Left lung (tissue), 14 donors: Measurements from ENCODE around the gene CABP4. TPM values are rescaled to one million over a fixed set of nuclear protein-coding genes. Genes with fewer than 3 reads are reported as not detected.

Experiments
- ATAC-seq: fragments of 200-7000 bp; cut with Tn5 transposase; one replicate; pipeline ENCODE4 v1.9.1; 2020; ENCODE audit warnings: moderate library complexity
- DNase-seq, 4 donors: peaks; one replicate each; pipeline ENCODE4 v3.0.0-alpha.2; 2013 to 2020
- H3K27ac ChIP-seq, 2 donors: fragments of 200-600 bp; sonication (generic) in 1 of 2; one replicate each; pipeline versions ENCODE4 v1.5.0 to v1.8.0; 2020 to 2021
- H3K27me3 ChIP-seq, 2 donors: fragments of 200-600 bp; sonication (generic) in 1 of 2; one replicate each; pipeline versions ENCODE4 v1.5.0 to v1.8.0; 2020 to 2021
- H3K36me3 ChIP-seq, 2 donors: fragments of 200-600 bp; sonication (generic) in 1 of 2; one replicate each; pipeline versions ENCODE4 v1.5.0 to v1.8.0; 2020 to 2021
- H3K4me1 ChIP-seq, 2 donors: fragments of 200-600 bp; one replicate each; pipeline ENCODE4 v1.8.0; 2021
- H3K4me3 ChIP-seq, 2 donors: fragments of 200-600 bp; sonication (generic) in 1 of 2; one replicate each; pipeline versions ENCODE4 v1.5.0 to v1.8.0; 2020 to 2021; ENCODE audit warnings: mild to moderate bottlenecking in 1 of 2
- H3K9me3 ChIP-seq, 2 donors: fragments of 200-600 bp; sonication (generic) in 1 of 2; one replicate each; pipeline versions ENCODE4 v1.5.0 to v1.8.0; 2020 to 2021
- CTCF ChIP-seq, 2 donors: fragments of 200-600 bp; sonication (generic) in 1 of 2; IDR thresholded peaks; one replicate each; pipeline versions ENCODE4 v1.5.0 to v1.8.0; 2021; ENCODE audit warnings: antibody characterized with exemption in 2 of 2
- intact Hi-C, 2 donors: fragments of 100-400 bp; cut with DNase I; formaldehyde crosslinking; loops; one replicate each; pipeline versions ENCODE4 v1.11.2 to v1.14.2; 2022
- long read RNA-seq, 12 donors: library from polyadenylated mRNA in 2 of 12; unstranded in 2 of 12; transcript quantifications; one replicate each; pipeline ENCODE4 v2.0.0 and lab custom pipeline, GENCODE V29; 2019 to 2026
- polyA plus RNA-seq, 6 donors: library from polyadenylated mRNA; unstranded; fragments of 120-200 nt; gene quantifications; one replicate each; pipeline ENCODE4 v1.2.1, GENCODE V29; 2013; ENCODE audit not compliant: insufficient read length in 6 of 6
- total RNA-seq, 2 donors: library from RNA; stranded (reverse); fragmentation: NEBNext Ultra II Directional; extraction: Animal tissue kit (Norgen Biotek cat#: 25700); gene quantifications; one replicate each; pipeline ENCODE4 v1.2.1, GENCODE V29; 2021
- donor health status: DM: no; HTN: yes; CAD: no.
- donor health status: DM: no; HTN: no; CAD: no.

Gene CABP4
- total RNA-seq (1 to 10 TPM; 2.0 to 2.7 TPM), polyA plus RNA-seq (1 to 10 TPM; 1.4 to 2.8 (median 2.2) TPM)
- long read RNA-seq, donor 1, result 0 reads
- long read RNA-seq, donor 2, result 0 reads
- long read RNA-seq, donor 3, result 0 reads
- long read RNA-seq, donor 4, partial matches to known transcripts, result 0 of 2 reads
- long read RNA-seq, donor 4, other reads (novel, unspliced or antisense), result 2 of 2 reads
- long read RNA-seq, donor 5, result 0 reads
- long read RNA-seq, donor 6, result 0 reads
- long read RNA-seq, donor 7, result 0 reads
- long read RNA-seq, donor 8, result 0 reads
- long read RNA-seq, donor 9, result 0 reads
- long read RNA-seq, donor 10, partial matches to known transcripts, result 0 of 2 reads
- long read RNA-seq, donor 10, other reads (novel, unspliced or antisense), result 2 of 2 reads
- long read RNA-seq, donor 11, result 0 reads
- long read RNA-seq, donor 12, result 0 reads

- Histone ChIP-seq H3K4me1 (peaks cover 0 to 5% of the 10 kb centered on the region in 2 donors), H3K27ac (no peak within 1 kb of the TSS), H3K27me3 (no peaks in the 10 kb centered on the region), H3K4me3 (no peak within 1 kb of the TSS), H3K9me3 (no peaks in the 10 kb centered on the region), H3K36me3 (no peaks in the 10 kb centered on the region)
- no peak for DNase-seq
- no peak for ATAC-seq
- intact Hi-C loops, result no loop called here
- TF ChIP-seq CTCF (IDR thresholded peaks at IDR 0.05), result no peak
These were observed at the start of gene CABP4 for GRCh38 chr11:67455054-67455453. TSS of gene CABP4 (plus strand) at chr11:67455354. CDS start at chr11:67455424, 70 bp downstream.

DNA sequence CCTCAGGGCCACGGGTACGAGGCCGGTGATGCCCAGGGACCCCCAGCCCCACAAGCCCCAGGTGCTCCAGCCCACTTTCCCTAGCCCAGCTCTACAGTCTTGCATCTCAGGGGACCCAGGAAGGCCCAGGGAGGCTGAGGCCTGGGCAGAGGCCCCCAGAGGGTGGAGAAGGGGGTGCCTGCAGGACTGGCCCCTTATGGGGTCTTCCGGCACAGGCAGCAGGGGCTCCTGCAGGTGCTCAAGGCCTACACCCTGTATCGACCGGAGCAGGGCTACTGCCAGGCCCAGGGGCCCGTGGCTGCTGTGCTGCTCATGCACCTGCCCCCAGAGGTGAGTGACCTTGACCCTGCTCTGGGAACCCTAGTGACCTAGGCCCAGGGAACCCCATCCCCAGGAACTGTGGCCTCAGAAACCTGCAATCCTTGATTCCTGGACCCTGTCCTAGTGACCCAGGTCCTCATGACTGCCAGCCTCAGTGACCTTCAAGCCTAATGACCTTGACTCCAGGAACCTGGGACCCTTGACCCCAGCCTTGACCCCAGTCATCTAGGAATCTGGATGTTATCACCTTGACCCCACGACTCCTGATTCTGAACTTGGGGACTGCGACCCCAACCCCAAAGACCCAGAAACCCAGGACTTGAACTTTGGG, 49.3 kb upstream of the CABP4 start:
- H3K36me3 ChIP-seq, result no peaks in the 10 kb centered on the region
- H3K9me3 ChIP-seq, result no peaks in the 10 kb centered on the region
- H3K4me1 ChIP-seq, result peaks cover under 1 to 80% of the 10 kb centered on the region in 2 donors
- H3K27me3 ChIP-seq, result peaks cover 0 to 18% of the 10 kb centered on the region in 2 donors
- peak overlapping the region in 1 of 2 donors; percentile 43 for H3K27ac ChIP-seq
- ATAC-seq (no peak), DNase-seq (no peak)
- no peak for TF ChIP-seq CTCF (IDR thresholded peaks at IDR 0.05)
- peak overlapping the region in 1 of 2 donors; percentile 51 for H3K4me3 ChIP-seq
- intact Hi-C loops, result no loop called here

DNA sequence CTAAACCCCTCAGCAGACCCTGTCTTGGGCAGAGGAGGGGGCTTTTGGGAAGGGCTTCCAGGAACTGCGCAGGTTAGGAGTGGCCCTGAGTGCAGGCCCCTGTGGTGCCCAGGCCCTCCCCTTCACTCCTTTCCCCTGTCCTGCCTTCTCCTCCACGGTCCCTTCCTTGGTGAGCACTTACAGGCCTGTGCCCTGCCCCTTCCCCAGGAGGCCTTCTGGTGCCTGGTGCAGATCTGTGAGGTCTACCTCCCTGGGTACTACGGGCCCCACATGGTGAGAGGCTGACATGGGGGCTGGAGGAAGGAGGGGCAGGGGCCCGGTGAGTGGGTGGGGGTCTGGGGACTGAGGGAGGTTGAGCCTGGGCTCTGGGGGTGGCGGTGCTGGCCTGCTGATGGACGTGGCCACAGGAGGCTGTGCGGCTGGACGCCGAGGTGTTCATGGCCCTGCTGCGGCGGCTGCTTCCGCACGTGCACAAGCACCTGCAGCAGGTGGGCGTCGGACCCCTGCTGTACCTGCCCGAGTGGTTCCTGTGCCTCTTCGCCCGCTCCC, 48.7 kb upstream of the CABP4 start:
- H3K4me3 ChIP-seq, result no peak overlapping the region
- no peaks in the 10 kb centered on the region for H3K9me3 ChIP-seq
- peak overlapping the region in 1 of 2 donors; percentile 53 for H3K27ac ChIP-seq
- H3K27me3 ChIP-seq, result peaks cover 0 to 20% of the 10 kb centered on the region in 2 donors
- peaks cover 0 to 78% of the 10 kb centered on the region in 2 donors for H3K4me1 ChIP-seq
- no peak for ATAC-seq
- intact Hi-C loops, result no loop called here
- H3K36me3 ChIP-seq, result no peaks in the 10 kb centered on the region
- no peak for DNase-seq
- no peak for TF ChIP-seq CTCF (IDR thresholded peaks at IDR 0.05)

GRCh38 chr11:67406969-67407687, 48.0 kb upstream of the CABP4 start:
- no peak overlapping the region for H3K4me3 ChIP-seq
- no peak for TF ChIP-seq CTCF (IDR thresholded peaks at IDR 0.05)

More at GRCh38 chr11:67406969-67407687, 48.0 kb upstream of the CABP4 start:
- H3K9me3 ChIP-seq, result no peaks in the 10 kb centered on the region
- intact Hi-C loops, result no loop called here
- H3K27ac ChIP-seq, result peak overlapping the region in 1 of 2 donors; percentile 53
- H3K4me1 ChIP-seq, result peaks cover 0 to 76% of the 10 kb centered on the region in 2 donors
- DNase-seq (no peak), ATAC-seq (no peak)
- H3K27me3 ChIP-seq, result peaks cover 0 to 20% of the 10 kb centered on the region in 2 donors
- H3K36me3 ChIP-seq, result no peaks in the 10 kb centered on the region
